ENCODE results near the gene TUNAR.

The TUNAR gene

GRCh38 chr14:95903616-95904107, 27.0 kb downstream of the TUNAR start:
- Histone ChIP-seq H3K9me2 (replicated peaks; ENCODE audit: low read depth, low read length) (no peaks in the 10 kb centered on the region), H3K4me1 (ENCODE audit: insufficient read depth, low read length, poor library complexity, severe bottlenecking) (no peaks in the 10 kb centered on the region), H3K79me2 (ENCODE audit: insufficient read depth, low read length) (no peaks in the 10 kb centered on the region), H2AFZ (ENCODE audit: low read length) (no peak overlapping the region), H3F3A (ENCODE audit: low read depth) (no peaks in the 10 kb centered on the region), H3K27me3 (ENCODE audit: insufficient read depth, low read length, poor library complexity, severe bottlenecking) (peaks cover 3% of the 10 kb centered on the region), H3K4me2 (ENCODE audit: low read depth, low read length, poor library complexity, severe bottlenecking) (no peak overlapping the region), H3K36me3 (ENCODE audit: insufficient read depth, low read length) (no peaks in the 10 kb centered on the region), H3K9ac (ENCODE audit: low read depth, low read length, poor library complexity, severe bottlenecking) (no peak overlapping the region), H4K20me1 (ENCODE audit: insufficient read depth, low read length, poor library complexity, severe bottlenecking) (no peaks in the 10 kb centered on the region), H3K4me3 (ENCODE audit: low read length, poor library complexity, severe bottlenecking) (no peak overlapping the region), H3K9me3 (ENCODE audit: insufficient read depth, low read depth, low read length) (no peaks in the 10 kb centered on the region)
- TF ChIP-seq CTCF (conservative IDR thresholded peaks at IDR 0.05; ENCODE audit: low read length) = no peak
- no peak for TF ChIP-seq EZH2phosphoT487 (IDR thresholded peaks at IDR 0.05; ENCODE audit: borderline replicate concordance)

- no peak overlapping the region for H3K4me2 ChIP-seq (ENCODE audit: low read depth, low read length, poor library complexity, severe bottlenecking)
- no peaks in the 10 kb centered on the region for H3K9me2 ChIP-seq (replicated peaks; ENCODE audit: low read depth, low read length)
- H3K9me3 ChIP-seq (ENCODE audit: insufficient read depth, low read depth, low read length) = no peaks in the 10 kb centered on the region
- TF ChIP-seq CTCF (conservative IDR thresholded peaks at IDR 0.05; ENCODE audit: low read length) (no peak), EZH2phosphoT487 (IDR thresholded peaks at IDR 0.05; ENCODE audit: borderline replicate concordance) (no peak)
- no peaks in the 10 kb centered on the region for H3K4me1 ChIP-seq (ENCODE audit: insufficient read depth, low read length, poor library complexity, severe bottlenecking)
- H2AFZ ChIP-seq (ENCODE audit: low read length) = no peak overlapping the region
- no peaks in the 10 kb centered on the region for H3K27me3 ChIP-seq (ENCODE audit: insufficient read depth, low read length, poor library complexity, severe bottlenecking)
- H3K4me3 ChIP-seq (ENCODE audit: low read length, poor library complexity, severe bottlenecking) = no peak overlapping the region
- no peaks in the 10 kb centered on the region for H3K36me3 ChIP-seq (ENCODE audit: insufficient read depth, low read length)
- H3F3A ChIP-seq (ENCODE audit: low read depth) = no peaks in the 10 kb centered on the region
- no peaks in the 10 kb centered on the region for H3K79me2 ChIP-seq (ENCODE audit: insufficient read depth, low read length)
- H4K20me1 ChIP-seq (ENCODE audit: insufficient read depth, low read length, poor library complexity, severe bottlenecking) = no peaks in the 10 kb centered on the region
- no peak overlapping the region for H3K9ac ChIP-seq (ENCODE audit: low read depth, low read length, poor library complexity, severe bottlenecking)
Measured at GRCh38 chr14:95906591-95906990, 30.0 kb downstream of the TUNAR start.

GRCh38 chr14:95910628-95911027, 34.0 kb downstream of the TUNAR start:
- Histone ChIP-seq H3K36me3 (ENCODE audit: insufficient read depth, low read length) (no peaks in the 10 kb centered on the region), H3K79me2 (ENCODE audit: insufficient read depth, low read length) (no peaks in the 10 kb centered on the region), H3K27me3 (ENCODE audit: insufficient read depth, low read length, poor library complexity, severe bottlenecking) (no peaks in the 10 kb centered on the region), H3K4me1 (ENCODE audit: insufficient read depth, low read length, poor library complexity, severe bottlenecking) (no peaks in the 10 kb centered on the region), H3F3A (ENCODE audit: low read depth) (no peaks in the 10 kb centered on the region), H3K9me2 (replicated peaks; ENCODE audit: low read depth, low read length) (no peaks in the 10 kb centered on the region), H3K4me3 (ENCODE audit: low read length, poor library complexity, severe bottlenecking) (no peak overlapping the region), H3K9me3 (ENCODE audit: insufficient read depth, low read depth, low read length) (no peaks in the 10 kb centered on the region), H2AFZ (ENCODE audit: low read length) (no peak overlapping the region), H3K9ac (ENCODE audit: low read depth, low read length, poor library complexity, severe bottlenecking) (no peak overlapping the region), H3K4me2 (ENCODE audit: low read depth, low read length, poor library complexity, severe bottlenecking) (no peak overlapping the region), H4K20me1 (ENCODE audit: insufficient read depth, low read length, poor library complexity, severe bottlenecking) (no peaks in the 10 kb centered on the region)
- TF ChIP-seq CTCF (conservative IDR thresholded peaks at IDR 0.05; ENCODE audit: low read length) (no peak), EZH2phosphoT487 (IDR thresholded peaks at IDR 0.05; ENCODE audit: borderline replicate concordance) (no peak)

Measured in Loucy (cell line).